NCI-H1048 (cell line): Measurements from ENCODE around the gene NUB1.
A peak's percentile ranks its signal among the peaks of the same experiment; 100 is the strongest.
"Not testable (repeated sequence)": the region's sequence is repeated elsewhere in the genome, so short reads cannot be mapped to it uniquely, and the experiment has no call there.

Experiments used
- DNase-seq: peaks from one replicate; lab custom pipeline; 2025; lab: John Stamatoyannopoulos, UW

Gene NUB1, protein sequence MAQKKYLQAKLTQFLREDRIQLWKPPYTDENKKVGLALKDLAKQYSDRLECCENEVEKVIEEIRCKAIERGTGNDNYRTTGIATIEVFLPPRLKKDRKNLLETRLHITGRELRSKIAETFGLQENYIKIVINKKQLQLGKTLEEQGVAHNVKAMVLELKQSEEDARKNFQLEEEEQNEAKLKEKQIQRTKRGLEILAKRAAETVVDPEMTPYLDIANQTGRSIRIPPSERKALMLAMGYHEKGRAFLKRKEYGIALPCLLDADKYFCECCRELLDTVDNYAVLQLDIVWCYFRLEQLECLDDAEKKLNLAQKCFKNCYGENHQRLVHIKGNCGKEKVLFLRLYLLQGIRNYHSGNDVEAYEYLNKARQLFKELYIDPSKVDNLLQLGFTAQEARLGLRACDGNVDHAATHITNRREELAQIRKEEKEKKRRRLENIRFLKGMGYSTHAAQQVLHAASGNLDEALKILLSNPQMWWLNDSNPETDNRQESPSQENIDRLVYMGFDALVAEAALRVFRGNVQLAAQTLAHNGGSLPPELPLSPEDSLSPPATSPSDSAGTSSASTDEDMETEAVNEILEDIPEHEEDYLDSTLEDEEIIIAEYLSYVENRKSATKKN

DNA sequence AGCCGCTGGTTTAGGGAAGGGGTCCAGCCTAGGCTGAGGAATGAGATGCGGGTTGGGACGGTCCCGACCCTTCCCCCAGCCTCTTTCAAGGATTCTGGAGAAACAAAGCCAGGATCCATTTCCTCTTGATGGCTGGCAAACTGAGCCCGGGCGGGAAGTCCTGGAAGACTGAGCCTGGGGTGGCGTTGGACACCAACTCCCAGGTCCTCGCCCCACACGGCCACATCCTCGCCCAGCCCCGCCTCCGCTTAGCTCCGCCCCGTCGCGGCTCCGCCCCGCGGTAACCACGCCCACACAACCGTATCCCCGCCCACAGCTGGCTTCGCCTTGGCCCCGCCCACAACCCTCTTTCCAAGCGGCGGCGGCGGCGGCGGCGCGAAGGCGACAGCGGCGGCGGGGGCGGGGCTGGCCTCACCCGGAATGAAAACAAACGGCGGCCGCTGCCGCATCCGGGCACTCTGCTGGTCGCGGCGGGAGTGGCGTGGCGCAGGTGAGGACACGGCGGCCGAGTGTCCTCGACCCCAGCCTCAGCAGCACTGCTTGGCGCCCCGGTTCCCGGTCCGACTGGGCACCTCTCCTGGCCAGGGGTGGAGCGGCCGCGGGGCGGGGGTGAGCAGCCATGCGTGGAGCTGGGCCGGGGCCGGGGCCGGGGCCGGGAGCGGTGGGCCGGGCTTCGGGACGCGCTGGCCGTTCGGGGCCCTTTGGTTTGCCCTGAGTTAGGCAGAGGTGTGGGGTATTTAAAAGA is at the start of gene NUB1:
Gene NUB1 (plus strand): TSS at position 456 of the 745 bp plus-strand sequence. CDS start 3,538 bp downstream, outside the sequence.
- peak; percentile 79 for DNase-seq

DNA sequence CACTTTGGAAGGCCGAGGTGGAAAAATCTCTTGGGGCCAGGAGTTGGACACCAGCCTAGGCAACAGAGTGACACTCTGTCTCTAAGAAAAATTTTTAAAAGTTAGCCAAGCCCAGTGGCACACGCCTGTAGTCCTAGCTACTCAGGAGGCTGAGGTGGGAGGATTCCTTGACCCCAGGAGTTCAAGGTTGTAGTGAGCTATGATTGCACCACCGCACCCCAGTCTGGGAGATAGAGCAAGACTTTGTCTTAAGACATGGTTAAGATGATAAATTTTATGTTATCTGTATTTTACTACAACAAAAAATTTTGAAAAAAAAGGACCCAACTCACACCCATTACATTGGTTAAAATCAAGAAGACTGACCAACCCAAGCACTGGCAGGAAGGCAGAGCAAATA is 48.8 kb upstream of the NUB1 start:
- DNase-seq, result no peak

DNA sequence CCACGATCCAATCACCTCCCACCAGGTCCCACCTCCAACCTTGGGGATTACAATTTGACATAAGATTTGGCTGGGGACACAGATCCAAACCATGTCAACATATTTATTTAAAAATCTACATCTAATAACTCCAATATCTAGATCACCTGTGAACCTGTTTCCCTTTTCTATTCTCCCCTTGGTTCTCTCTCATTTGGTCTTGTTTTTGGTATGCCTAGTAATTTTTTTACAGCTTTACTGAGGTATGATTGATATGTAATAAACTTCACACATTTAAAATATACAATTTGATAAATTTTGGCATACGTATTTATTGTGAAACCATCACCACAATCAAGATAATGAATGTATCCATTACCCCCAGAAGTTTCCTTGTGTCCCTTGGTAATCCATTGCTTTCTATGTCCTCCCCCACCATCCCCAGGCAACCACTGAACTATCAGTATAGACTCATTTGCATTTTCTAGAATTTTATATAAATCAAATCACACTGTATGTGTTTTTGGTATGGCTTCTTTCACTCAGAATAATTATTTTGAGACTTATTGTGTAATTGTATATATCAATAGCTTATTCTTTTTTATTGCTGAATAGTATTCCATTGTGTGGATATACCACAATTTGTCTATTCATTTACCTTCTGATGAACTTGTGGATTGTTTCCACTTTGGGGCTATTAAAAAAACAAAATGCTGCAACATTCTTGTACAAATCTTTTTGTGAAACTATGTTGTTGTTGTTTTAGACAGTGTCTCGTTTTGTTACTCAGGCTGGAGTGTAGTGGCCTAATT is 45.2 kb upstream of the NUB1 start:
- DNase-seq, result no peak

DNA sequence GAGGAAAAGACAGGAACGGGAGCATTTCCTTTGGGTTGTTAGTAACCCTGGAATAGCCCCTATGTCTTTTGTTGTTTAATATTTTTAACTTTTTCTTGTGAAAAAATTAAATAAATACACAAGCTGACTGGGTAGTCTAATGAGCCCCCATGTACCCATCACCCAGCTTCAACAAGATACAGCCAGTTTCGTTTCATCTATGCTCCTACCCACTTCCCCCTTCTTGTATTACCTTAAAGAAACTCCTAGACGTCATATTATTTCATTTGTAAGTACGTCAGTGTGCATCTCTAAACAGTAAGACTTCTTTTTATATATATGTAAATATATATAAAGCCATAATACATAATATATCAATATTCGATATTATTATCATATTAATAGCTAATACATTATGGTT is 42.8 kb upstream of the NUB1 start:
- DNase-seq, result no peak

DNA sequence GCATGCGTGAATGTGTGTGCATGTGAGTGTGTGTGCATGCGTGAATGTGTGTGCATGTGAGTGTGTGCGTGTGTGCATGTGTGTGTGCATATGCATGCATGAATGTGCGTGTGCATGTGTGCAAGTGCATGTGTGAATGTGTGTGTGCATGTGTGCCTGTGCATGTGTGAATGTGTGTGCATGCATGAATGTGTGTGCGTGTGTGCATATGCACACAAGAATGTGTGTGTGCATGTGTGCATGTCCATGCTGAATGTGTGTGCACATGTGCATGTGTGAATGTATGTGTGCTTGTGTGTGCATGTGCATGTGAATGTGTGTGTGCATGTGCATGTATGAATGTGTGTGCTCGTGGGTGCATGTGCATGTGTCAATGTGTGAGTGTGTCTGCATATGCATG is 42.1 kb upstream of the NUB1 start:
- no peak for DNase-seq

DNA sequence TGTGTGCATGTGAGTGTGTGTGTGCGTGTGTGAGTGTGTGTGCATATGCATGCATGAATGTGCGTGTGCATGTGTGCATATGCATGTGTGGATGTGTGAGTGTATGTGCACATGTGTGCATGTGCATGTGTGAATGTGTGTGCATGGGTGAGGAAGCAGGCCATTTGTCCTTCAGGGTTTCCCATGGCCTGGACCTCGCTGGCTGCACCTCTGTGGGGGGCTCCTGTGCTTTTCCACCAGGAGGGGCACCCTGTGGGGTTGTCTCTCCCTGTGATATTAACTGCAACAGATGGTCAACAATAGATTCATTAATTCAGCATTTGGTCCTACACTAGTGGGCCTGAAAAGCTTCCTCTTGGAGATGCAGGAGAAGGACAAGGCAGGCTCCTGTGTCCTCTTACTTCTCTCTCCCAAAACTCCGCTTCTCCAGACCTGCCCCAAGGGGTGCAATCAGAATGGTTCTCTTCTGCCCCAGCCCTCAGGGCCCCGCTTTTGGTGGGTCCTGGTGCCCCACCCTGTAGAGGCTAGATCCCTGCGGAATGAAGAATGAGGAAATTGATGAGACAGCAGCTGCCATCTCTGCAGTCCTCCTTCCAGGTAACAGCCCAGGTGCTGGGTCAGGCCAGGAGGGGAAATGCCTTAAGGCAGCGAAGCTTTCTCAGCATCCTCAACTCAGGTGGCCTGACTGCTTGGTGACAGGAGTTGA is 41.5 kb upstream of the NUB1 start:
- DNase-seq, result no peak

DNA sequence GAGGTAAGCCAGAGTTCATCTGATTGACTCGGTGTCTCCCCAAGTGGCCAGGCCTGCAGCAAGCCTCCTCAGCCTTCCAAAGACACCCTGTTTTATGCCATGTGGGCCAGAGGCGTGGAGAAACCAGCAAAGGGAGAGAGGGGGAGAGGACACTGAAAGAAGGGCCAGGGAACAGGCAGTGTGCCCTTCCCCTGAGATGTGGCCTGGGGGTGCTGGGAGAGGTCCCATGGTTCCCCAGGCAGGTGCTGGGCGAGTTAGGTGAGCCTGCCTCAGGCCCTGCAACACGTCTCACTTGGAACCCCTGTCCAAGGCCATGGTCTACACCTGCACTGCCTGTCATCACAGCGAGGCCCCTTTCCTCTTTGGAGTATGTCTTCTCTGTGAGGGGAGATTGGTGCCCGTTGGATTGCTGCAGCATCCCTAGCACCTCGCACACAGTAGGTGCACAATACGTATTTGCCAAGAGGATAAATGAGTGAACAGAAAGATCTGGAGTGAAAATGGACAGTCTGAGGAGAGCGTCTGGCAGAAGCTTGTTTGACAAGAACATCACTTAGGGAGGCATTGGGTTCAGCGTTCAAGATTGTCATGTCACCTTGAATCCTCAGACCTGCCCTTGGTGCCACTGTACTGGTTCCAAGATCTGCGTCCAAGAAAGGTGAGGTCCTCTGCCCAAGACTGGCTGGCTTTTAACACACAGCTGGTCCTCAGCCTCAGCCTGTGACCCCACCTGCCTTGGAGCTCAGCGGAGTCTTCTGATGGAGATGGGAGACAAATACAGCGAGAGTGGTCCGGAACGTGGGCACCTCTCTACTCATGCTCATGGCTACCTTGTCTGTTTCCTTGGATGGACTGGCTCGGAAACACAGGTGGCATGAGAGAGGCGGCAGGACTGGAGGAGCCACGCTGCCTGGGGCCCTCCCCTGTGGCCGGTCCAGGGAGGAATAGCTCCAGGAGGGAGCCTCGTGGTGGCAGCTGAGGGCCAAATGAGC is 39.8 kb upstream of the NUB1 start:
- DNase-seq, result no peak

DNA sequence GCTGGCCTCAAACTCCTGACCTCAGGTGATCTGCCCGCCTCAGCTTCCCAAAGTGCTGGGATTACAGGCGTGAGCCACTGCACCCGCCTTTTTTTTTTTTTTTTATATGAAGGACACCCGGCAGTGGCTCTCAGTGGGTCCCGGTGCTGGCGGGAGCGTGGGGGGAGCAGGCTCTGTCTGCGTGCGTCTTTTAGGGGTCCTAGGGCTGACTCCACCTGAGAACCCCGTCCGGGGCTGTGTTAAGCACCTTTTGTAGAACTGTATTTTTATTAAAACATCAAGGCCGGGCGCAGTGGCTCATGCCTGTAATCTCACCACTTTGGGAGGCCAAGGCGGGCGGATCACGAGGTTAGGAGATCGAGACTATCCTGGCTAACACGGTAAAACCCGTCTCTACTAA is 37.4 kb upstream of the NUB1 start:
- DNase-seq, result not testable (repeated sequence)

DNA sequence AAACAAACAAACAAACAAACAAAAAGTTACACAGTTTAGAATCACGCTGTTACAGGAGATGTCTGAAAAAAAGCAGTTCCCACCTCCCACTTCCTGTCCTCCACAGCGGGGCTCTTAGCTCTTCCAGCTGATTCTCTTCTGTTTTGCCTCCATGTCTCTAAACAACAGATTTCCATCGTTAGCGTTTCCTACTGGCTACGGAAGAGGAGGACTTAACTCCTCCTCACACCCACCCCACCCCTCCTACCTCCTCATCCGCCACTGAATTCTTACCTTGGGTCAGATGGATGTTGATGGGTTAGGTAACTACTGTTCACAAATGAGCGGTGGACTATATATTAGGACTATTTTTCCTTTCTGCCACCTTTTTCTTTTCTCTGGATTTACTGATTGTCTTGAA is 36.8 kb upstream of the NUB1 start:
- no peak for DNase-seq

DNA sequence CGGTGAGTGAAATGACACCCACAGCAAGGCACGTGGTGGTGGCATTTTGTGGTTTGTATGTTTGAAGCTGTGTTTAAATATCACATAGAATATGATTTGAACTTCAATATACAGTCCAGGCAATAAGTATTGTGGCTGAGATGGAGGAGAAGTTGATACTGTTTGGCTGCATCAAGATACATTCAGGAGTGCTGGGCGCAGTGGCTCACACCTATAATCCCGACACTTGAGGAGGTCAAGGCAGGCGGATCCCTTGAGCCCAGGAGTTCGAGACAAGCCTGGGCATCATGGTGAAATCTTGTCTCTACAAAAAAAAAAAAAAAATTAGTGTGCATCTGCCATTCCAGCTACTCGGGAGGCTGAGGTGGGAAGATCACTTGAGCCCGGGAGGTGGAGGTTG is 35.2 kb upstream of the NUB1 start:
- no peak for DNase-seq

DNA sequence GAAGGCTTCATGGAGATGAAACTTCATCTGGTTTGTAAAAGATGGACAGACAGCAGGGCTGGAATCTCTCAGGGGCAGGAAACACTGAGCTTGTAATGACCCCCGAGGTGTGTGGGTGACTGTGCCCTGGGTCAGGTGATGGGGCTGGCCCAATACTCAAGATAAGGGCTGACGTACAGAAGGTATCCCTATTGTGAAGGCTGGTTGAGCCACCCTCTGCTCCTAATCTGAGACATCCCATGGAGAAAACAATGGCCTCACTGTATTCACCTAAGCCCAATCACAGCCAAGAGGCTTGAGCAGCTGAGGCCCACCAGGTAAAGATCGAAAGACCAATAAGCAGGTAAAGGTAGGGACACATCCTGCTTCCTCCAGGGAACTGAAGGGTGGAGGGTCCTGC is 34.8 kb upstream of the NUB1 start:
- no peak for DNase-seq

DNA sequence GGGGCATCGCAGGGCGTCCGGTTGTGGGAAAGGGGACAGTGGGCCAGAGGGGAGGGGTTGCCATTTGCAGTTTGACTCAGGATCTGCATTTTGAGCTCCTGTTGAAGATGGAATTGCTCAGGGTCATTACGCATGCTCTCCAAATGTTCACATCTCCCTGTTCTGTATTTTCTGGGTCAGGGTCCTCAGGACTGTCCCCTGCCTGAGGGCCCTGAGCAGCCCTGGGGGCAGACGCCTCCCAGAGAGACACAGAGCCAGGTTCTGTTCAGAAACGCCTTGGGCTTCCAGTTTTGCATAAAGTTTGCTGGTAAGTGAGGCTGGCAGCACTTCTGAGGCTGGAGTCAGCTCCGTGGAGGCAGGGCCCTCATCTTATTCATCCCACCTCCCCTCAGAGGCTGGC is 34.1 kb upstream of the NUB1 start:
- no peak for DNase-seq

DNA sequence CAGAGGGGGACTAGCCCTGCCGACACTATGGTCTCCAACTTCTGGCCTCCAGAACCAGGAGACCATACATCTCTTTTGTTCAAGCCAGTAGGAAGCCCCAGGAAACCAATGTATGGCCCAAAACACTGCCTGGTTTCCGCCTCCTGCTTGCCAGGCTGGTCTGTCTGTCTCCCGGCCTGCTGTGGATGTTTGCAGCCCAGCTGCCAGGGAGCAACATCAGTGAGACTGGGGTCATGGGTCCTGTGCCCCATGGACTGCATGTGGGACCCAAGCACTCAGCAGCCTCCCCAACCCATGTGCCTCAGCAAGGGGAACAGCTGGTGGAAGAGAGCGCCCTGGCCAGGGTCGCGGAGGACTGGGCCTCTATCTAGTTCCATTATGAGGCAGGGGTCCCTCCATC is 33.4 kb upstream of the NUB1 start:
- no peak for DNase-seq

DNA sequence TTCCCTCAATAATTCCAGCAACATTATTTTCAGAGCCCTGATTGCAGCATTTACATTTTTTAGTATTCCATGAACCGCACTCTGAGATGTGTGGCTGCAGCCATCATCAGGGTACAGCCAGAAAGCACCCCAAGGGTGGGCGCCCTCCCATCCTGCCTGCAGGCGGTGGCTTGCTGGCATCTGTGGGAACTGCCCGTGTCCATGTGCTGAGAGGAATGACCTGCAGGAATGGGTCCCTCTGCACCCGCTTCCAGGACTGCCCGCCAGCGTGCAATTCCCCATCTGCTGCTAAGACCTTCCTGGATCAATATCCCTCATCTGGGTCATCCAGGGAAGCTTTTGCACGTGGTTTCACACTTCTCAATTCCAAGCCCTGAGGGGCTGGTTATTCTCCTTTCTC is 32.8 kb upstream of the NUB1 start:
- DNase-seq, result no peak

DNA sequence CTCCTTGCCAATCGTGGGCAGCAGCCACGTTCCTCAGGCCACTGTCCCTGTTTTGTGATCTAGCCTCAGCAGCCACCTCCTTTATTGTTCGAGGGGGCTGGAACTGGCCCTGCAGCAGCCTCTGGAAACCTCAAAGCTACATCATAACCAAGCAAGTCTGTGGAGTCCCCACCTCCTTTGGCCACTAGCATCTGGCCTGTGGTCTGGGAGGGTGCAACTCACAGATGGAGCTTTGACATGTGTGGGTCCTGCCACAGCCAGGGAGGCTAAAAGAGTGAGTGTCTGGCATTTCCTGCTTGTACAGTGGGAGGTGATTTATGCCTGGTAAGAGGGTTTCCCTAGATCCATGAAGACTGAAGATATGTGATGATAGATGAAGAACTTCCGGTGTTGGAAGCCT is 32.3 kb upstream of the NUB1 start:
- DNase-seq, result no peak

DNA sequence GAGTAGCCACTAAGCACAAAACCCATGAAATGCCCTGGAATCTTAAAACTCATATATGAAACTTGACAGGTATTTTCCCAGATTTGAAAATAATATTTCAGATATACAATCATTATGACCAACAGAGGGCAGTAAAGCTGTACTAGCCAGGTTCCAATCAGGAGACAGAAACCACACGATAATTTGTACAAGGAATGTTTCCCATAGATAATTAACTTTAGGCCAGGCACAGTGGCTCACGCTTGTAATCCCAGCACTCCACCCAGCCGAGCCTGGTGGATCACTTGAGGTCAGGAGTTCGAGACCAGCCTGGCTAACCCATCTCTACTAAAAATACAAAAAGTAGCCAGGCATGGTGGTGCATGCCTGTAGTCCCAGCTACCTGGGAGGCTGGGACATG is 31.0 kb upstream of the NUB1 start:
- DNase-seq, result no peak

DNA sequence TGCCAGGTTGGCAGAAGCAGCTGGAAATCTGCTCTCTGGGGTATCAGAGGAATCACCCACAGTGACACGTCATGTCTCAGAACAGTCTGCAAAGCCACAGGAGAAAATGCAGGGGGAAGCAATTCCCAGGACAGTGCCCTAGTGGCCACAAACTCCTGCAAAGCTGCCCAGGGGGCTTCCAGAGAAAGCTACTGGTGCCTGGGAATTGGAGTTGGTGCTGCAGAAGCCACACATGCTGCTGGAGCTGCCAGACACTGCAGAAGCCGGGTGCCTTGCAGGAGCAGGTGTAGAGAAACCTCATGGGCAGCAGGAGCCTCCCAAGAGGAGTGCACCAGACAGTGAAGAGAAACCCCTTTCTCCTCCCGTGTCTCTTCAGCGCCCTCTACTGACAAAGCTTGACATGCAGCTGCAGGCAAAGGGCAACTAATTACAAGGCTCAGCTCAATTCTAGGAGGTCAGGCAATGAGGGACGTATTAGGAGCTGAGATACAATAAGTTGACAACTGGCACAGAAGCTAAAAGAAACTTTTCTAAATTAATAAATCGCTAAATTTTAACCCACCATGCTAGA is 30.2 kb upstream of the NUB1 start:
- DNase-seq, result no peak

DNA sequence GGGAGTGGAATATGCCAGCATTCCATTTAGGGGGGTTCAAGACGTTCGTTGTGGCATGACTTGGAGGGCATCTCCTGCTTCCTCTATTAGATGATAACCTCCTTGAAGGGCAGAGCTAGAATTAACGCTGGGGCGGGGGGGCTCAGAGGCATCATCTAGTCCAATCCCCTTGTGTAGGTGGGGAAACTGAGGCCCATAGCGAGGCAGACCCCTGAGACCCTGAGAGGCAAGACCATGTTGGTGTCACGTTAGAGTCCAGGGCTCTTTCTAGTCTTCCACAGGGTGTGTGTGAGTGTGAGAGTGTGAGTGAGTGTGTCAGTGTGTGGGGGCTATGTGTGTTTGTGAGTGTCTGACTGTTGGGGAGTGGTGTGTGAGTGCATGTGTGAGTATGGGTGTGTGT is 29.3 kb upstream of the NUB1 start:
- no peak for DNase-seq

DNA sequence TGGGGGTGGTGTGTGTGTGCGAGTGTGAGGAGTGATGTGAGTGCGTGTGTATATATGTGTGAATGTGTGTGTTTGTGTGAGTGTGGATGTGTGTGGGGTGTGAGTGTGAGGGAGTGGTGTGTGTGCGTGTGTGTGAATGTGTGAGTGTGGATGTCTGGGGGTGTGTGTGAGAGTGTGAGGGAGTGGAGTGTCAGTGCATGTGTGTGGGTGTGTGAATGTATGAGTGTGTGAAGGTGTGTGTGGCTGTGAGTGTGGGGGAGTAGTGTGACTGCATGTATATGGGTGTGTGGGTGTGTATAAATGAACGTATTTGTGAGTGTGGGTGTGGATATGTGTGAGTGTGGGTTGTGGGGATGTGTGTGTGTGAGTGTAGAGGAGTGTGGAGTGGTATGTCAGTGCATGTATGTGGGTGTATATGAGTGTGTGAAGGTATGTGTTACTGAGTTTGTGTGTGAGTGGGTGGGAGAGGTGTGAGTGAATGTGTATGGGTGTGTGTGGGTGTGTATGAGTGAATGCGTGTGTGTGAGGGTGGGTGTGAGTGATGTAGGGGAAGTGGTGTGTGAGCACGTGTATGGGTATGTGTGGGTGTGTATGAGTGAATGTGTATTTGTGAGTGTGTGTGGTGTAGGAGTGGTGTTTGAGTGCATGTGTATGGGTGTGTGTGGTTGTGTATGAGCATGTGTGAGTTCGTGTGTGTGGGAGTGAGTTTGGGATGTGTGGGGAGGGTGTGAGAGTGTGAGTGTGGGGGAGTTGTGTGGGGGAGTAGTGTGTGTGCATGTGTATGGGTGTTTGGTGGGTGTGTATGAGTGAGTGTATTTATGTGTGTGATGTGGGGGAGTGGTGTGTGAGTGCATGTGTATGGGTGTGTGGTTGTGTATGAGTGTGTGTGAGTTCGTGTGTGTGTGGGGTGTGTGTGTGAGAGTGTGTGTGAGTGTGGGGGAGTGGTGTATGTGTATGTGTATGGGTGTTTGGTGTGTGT is 28.5 kb upstream of the NUB1 start:
- no peak for DNase-seq
